ENCODE measurements around the gene ODF2L. TPM values are rescaled to one million over a fixed set of nuclear protein-coding genes. Genes with fewer than 3 reads are reported as not detected.

Gene ODF2L
- total and polyA plus RNA-seq, 2 experiments from 2014 or later: 32.4 to 58.9 TPM

DNA sequence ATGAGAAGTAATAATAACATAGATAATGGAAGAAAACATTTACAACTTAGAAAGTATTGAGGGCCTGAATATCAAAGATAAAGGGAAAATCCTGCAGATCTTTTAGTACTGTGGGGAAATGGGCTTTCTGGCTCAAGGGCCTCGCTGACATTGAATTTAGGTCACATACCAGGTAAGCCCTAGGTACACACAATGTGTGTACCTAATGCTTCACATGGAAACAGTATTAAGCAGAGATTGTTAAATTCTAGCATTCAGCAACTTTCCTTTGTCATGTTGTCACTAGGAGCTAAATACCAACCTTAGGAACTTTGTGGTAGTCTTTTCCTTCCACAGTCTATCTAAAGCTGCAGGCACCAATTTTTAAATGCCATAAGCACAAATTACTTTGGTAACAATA lies 49.7 kb downstream of the ODF2L start:
- Histone ChIP-seq H3K27ac (no peak overlapping the region), H3K9me3 (ENCODE audit: low read depth) (no peaks in the 10 kb centered on the region), H3K4me2 (no peak overlapping the region), H4K20me1 (ENCODE audit: insufficient read depth, poor library complexity, severe bottlenecking) (no peaks in the 10 kb centered on the region), H3K36me3 (replicated peaks; ENCODE audit: insufficient read depth, low read depth) (no peaks in the 10 kb centered on the region), H3K79me2 (no peaks in the 10 kb centered on the region), H3K4me3 (no peak overlapping the region), H2AFZ (no peak overlapping the region), H3K27me3 (no peaks in the 10 kb centered on the region), H3K4me1 (ENCODE audit: insufficient read depth) (no peaks in the 10 kb centered on the region), H3K9me2 (replicated peaks; ENCODE audit: insufficient read depth) (no peaks in the 10 kb centered on the region)
- no peak for TF ChIP-seq EZH2 (IDR thresholded peaks at IDR 0.05; ENCODE audit: borderline replicate concordance)
- TF ChIP-seq, protein P1, sequence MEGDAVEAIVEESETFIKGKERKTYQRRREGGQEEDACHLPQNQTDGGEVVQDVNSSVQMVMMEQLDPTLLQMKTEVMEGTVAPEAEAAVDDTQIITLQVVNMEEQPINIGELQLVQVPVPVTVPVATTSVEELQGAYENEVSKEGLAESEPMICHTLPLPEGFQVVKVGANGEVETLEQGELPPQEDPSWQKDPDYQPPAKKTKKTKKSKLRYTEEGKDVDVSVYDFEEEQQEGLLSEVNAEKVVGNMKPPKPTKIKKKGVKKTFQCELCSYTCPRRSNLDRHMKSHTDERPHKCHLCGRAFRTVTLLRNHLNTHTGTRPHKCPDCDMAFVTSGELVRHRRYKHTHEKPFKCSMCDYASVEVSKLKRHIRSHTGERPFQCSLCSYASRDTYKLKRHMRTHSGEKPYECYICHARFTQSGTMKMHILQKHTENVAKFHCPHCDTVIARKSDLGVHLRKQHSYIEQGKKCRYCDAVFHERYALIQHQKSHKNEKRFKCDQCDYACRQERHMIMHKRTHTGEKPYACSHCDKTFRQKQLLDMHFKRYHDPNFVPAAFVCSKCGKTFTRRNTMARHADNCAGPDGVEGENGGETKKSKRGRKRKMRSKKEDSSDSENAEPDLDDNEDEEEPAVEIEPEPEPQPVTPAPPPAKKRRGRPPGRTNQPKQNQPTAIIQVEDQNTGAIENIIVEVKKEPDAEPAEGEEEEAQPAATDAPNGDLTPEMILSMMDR (IDR thresholded peaks at IDR 0.05; ENCODE audit: poor library complexity): no peak
- no peak for TF ChIP-seq EZH2phosphoT487 (IDR thresholded peaks at IDR 0.05; ENCODE audit: low read depth, severe bottlenecking, unreplicated experiment)
- 79% methylated on average over 1 of the region's 1 CpG for WGBS (ENCODE audit: low lambda C conversion rate, missing lambda C conversion rate)
- DNase-seq (ENCODE audit: low spot score): no peak

DNA sequence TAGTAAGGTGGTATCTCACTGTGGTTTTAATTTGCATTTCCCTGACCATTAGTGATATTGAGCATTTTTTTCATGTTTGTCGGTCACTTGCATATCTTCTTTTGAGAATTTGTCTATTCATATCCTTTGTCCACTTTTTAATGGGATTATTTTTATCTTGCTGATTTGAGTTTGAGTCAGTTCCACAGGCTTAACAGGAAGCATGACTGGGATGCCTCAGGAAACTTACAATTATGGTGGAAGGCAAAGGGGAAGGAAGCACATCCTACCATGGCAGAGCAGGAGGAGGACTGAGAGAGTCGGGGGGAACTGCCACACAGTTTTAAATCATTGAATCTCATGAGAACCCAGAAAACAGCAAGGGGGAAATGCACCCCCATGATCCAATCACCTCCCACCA lies 51.1 kb downstream of the ODF2L start:
- no peak for DNase-seq (ENCODE audit: low spot score)
- Histone ChIP-seq H3K36me3 (replicated peaks; ENCODE audit: insufficient read depth, low read depth) (no peaks in the 10 kb centered on the region), H3K27me3 (no peaks in the 10 kb centered on the region), H3K9me2 (replicated peaks; ENCODE audit: insufficient read depth) (no peaks in the 10 kb centered on the region), H3K9me3 (ENCODE audit: low read depth) (no peaks in the 10 kb centered on the region), H3K4me3 (no peak overlapping the region), H3K4me2 (no peak overlapping the region), H2AFZ (no peak overlapping the region), H3K4me1 (ENCODE audit: insufficient read depth) (no peaks in the 10 kb centered on the region), H3K79me2 (no peaks in the 10 kb centered on the region), H3K27ac (no peak overlapping the region), H4K20me1 (ENCODE audit: insufficient read depth, poor library complexity, severe bottlenecking) (no peaks in the 10 kb centered on the region)
- WGBS (ENCODE audit: low lambda C conversion rate, missing lambda C conversion rate): 100% methylated on average over 2 of the region's 2 CpGs
- TF ChIP-seq, protein P1 (IDR thresholded peaks at IDR 0.05; ENCODE audit: poor library complexity): no peak
- no peak for TF ChIP-seq EZH2 (IDR thresholded peaks at IDR 0.05; ENCODE audit: borderline replicate concordance)
- TF ChIP-seq EZH2phosphoT487 (IDR thresholded peaks at IDR 0.05; ENCODE audit: low read depth, severe bottlenecking, unreplicated experiment): no peak

DNA sequence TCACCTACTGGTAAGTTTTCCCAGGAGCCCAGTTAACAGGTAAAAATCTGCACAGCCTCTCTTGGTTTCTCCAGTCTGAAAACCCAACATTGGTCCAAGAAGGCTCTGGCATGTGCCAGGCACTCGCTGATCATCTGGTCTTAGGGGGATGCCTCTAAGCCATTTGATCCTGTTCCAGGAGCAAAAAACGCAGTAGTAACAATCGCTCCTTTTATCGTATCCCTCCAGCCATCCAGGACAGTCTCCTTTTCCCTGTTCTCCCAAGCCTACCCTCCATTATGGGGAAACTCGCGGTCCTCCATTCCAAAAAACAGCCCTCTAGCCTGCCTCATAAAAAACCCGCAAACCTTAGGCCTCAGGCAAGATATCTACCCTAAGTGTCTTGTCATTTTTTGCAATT lies 56.2 kb downstream of the ODF2L start:
- no peak for DNase-seq (ENCODE audit: low spot score)
- WGBS (ENCODE audit: low lambda C conversion rate, missing lambda C conversion rate): 94% methylated on average over 7 of the region's 7 CpGs
- Histone ChIP-seq H3K4me1 (ENCODE audit: insufficient read depth) (no peaks in the 10 kb centered on the region), H3K36me3 (replicated peaks; ENCODE audit: insufficient read depth, low read depth) (no peaks in the 10 kb centered on the region), H3K27me3 (no peaks in the 10 kb centered on the region), H3K79me2 (no peaks in the 10 kb centered on the region), H3K4me3 (no peak overlapping the region), H3K27ac (no peak overlapping the region), H2AFZ (no peak overlapping the region), H3K9me3 (ENCODE audit: low read depth) (no peaks in the 10 kb centered on the region), H4K20me1 (ENCODE audit: insufficient read depth, poor library complexity, severe bottlenecking) (no peaks in the 10 kb centered on the region), H3K9me2 (replicated peaks; ENCODE audit: insufficient read depth) (no peaks in the 10 kb centered on the region), H3K4me2 (no peak overlapping the region)
- TF ChIP-seq EZH2 (IDR thresholded peaks at IDR 0.05; ENCODE audit: borderline replicate concordance) (no peak), EZH2phosphoT487 (IDR thresholded peaks at IDR 0.05; ENCODE audit: low read depth, severe bottlenecking, unreplicated experiment) (no peak)
- TF ChIP-seq, protein P1 (IDR thresholded peaks at IDR 0.05; ENCODE audit: poor library complexity): no peak
